Liver (tissue), 9 donors: ENCODE data around the gene CRTC2. TPM values are rescaled to one million over a fixed set of nuclear protein-coding genes. Genes with fewer than 3 reads are reported as not detected.

ENCODE experiments used
- DNase-seq: peaks from one replicate; pipeline ENCODE4 v3.0.0-alpha.2; 2017; ENCODE audit warnings: low spot score
- H3K27ac ChIP-seq, 2 donors: one replicate each; pipeline ENCODE4 v1.7.0; 2013; ENCODE audit warnings: inconsistent platforms in 2 of 2, low read length in 2 of 2, control low read depth in 1 of 2, low read depth in 1 of 2, mild to moderate bottlenecking in 1 of 2
- H3K27me3 ChIP-seq, 4 donors: one replicate each; pipeline versions ENCODE4 v1.6.1 to v1.7.0; 2013; ENCODE audit warnings: low read length in 3 of 4, inconsistent platforms in 1 of 4, mild to moderate bottlenecking in 1 of 4, moderate library complexity in 1 of 4; ENCODE audit not compliant: control insufficient read depth in 4 of 4, insufficient read depth in 4 of 4
- H3K36me3 ChIP-seq, 4 donors: one replicate each; pipeline versions ENCODE4 v1.6.1 to v1.7.0; 2013; ENCODE audit warnings: low read length in 3 of 4, mild to moderate bottlenecking in 3 of 4, low read depth in 1 of 4, moderate library complexity in 1 of 4; ENCODE audit not compliant: control insufficient read depth in 4 of 4, insufficient read depth in 3 of 4
- H3K4me1 ChIP-seq, 4 donors: one replicate each; pipeline versions ENCODE4 v1.6.1 to v1.7.0; 2013; ENCODE audit warnings: low read length in 3 of 4, mild to moderate bottlenecking in 3 of 4, moderate library complexity in 1 of 4; ENCODE audit not compliant: control insufficient read depth in 4 of 4, insufficient read depth in 4 of 4
- H3K4me3 ChIP-seq, 3 donors: one replicate each; pipeline versions ENCODE4 v1.6.1 to v1.7.0; 2013; ENCODE audit warnings: low read length in 3 of 3, control low read depth in 1 of 3, low read depth in 1 of 3, mild to moderate bottlenecking in 1 of 3
- H3K9ac ChIP-seq, 2 donors: one replicate each; pipeline ENCODE4 v1.7.0; 2013; ENCODE audit warnings: low read length in 2 of 2, mild to moderate bottlenecking in 2 of 2, moderate library complexity in 2 of 2, control low read depth in 1 of 2, low read depth in 1 of 2
- H3K9me3 ChIP-seq, 4 donors: one replicate each; pipeline versions ENCODE4 v1.6.1 to v1.7.0; 2013; ENCODE audit warnings: low read length in 3 of 4; ENCODE audit not compliant: control insufficient read depth in 4 of 4
- ATF3 ChIP-seq: IDR thresholded peaks from 2 replicates; pipeline ENCODE4 v1.6.1; 2016; ENCODE audit warnings: antibody characterized with exemption
- CTCF ChIP-seq: fragments of 150-350 bp; IDR thresholded peaks from 2 replicates; pipeline ENCODE4 v1.5.1; 2017; ENCODE audit warnings: improper control_type of control experiment, low read depth, low read length; ENCODE audit not compliant: missing input control
- EGR1 ChIP-seq, 2 donors: IDR thresholded peaks; 2 replicates each; pipeline ENCODE4 v1.6.1; 2016 to 2018; ENCODE audit warnings: antibody characterized with exemption in 2 of 2, low read depth in 2 of 2
- FOXA1 ChIP-seq: IDR thresholded peaks from 2 replicates; pipeline ENCODE4 v1.6.1; 2016; ENCODE audit warnings: antibody characterized with exemption
- FOXA2 ChIP-seq: IDR thresholded peaks from 2 replicates; pipeline ENCODE4 v1.6.1; 2016; ENCODE audit warnings: antibody characterized with exemption
- GABPA ChIP-seq, 2 donors: IDR thresholded peaks in 1 of 2; conservative IDR thresholded peaks in 1 of 2; 2 replicates each; pipeline ENCODE4 v1.6.1; 2016; ENCODE audit warnings: antibody characterized with exemption in 2 of 2, mild to moderate bottlenecking in 1 of 2, moderate library complexity in 1 of 2
- HNF4A ChIP-seq, 2 donors: conservative IDR thresholded peaks; 2 replicates each; pipeline ENCODE4 v1.6.1; 2016; ENCODE audit warnings: antibody characterized with exemption in 2 of 2, mild to moderate bottlenecking in 2 of 2
- HNF4G ChIP-seq: IDR thresholded peaks from 2 replicates; pipeline ENCODE4 v1.6.1; 2016; ENCODE audit warnings: antibody characterized with exemption
- JUND ChIP-seq, 2 donors: IDR thresholded peaks; 2 replicates each; pipeline ENCODE4 v1.6.1; 2016; ENCODE audit warnings: antibody characterized with exemption in 2 of 2
- NR2F2 ChIP-seq: IDR thresholded peaks from 2 replicates; pipeline ENCODE4 v1.6.1; 2016; ENCODE audit warnings: antibody characterized with exemption
- RAD21 ChIP-seq, 2 donors: IDR thresholded peaks; 2 replicates each; pipeline ENCODE4 v1.6.1; 2016; ENCODE audit warnings: antibody characterized with exemption in 2 of 2, mild to moderate bottlenecking in 2 of 2
- REST ChIP-seq: IDR thresholded peaks from 2 replicates; pipeline ENCODE4 v1.6.1; 2016; ENCODE audit warnings: antibody characterized with exemption, mild to moderate bottlenecking
- RXRA ChIP-seq, 2 donors: IDR thresholded peaks; 2 replicates each; pipeline ENCODE4 v1.6.1; 2017 to 2018; ENCODE audit warnings: antibody characterized with exemption in 2 of 2, mild to moderate bottlenecking in 1 of 2
- SP1 ChIP-seq: IDR thresholded peaks from 2 replicates; pipeline ENCODE4 v1.6.1; 2018; ENCODE audit warnings: antibody characterized with exemption, mild to moderate bottlenecking
- TAF1 ChIP-seq: conservative IDR thresholded peaks from 2 replicates; pipeline ENCODE4 v1.6.1; 2016; ENCODE audit warnings: antibody characterized with exemption, mild to moderate bottlenecking
- YY1 ChIP-seq: IDR thresholded peaks from 2 replicates; pipeline ENCODE4 v1.6.1; 2016; ENCODE audit warnings: antibody characterized with exemption, mild to moderate bottlenecking
- ZBTB33 ChIP-seq: IDR thresholded peaks from 2 replicates; pipeline ENCODE4 v1.6.1; 2016; ENCODE audit warnings: antibody characterized with exemption
- WGBS: extraction: QIAGEN DNeasy Blood & Tissue Kit; methylation state at CpG from one replicate; pipeline ENCODE4 v1.1.7; 2013; 5-methylcytosine and 5-hydroxymethylcytosine counted together
- polyA plus RNA-seq, 2 donors: library from polyadenylated mRNA; stranded (reverse) in 1 of 2; unstranded in 1 of 2; fragments of 200-250 nt in 1 of 2; fragments of >200 nt in 1 of 2; fragmentation: Nextera tagmentation in 1 of 2; extraction: Ambion mirVana in 1 of 2; gene quantifications; one replicate each; pipeline versions ENCODE4 v1.2.1 to v1.2.3, GENCODE V29; 2013 to 2015
- total RNA-seq, 2 donors: library from RNA; depleted of rRNA; stranded (reverse); fragments of >200 nt; gene quantifications; one replicate each; pipeline ENCODE4 v1.2.3, GENCODE V29; 2014
- TF ChIP-seq, protein P1 (sequence below): IDR thresholded peaks from 2 replicates; pipeline ENCODE4 v1.6.1; 2016; ENCODE audit warnings: antibody characterized with exemption
- donor health status: healthy.
- donor health status: healthy.
- donor health status: healthy.
- donor health status: healthy.
- donor health status: healthy.

Gene CRTC2
- total and polyA plus RNA-seq, 4 donors: 4.9 to 14.9 (median 8.2) TPM

DNA sequence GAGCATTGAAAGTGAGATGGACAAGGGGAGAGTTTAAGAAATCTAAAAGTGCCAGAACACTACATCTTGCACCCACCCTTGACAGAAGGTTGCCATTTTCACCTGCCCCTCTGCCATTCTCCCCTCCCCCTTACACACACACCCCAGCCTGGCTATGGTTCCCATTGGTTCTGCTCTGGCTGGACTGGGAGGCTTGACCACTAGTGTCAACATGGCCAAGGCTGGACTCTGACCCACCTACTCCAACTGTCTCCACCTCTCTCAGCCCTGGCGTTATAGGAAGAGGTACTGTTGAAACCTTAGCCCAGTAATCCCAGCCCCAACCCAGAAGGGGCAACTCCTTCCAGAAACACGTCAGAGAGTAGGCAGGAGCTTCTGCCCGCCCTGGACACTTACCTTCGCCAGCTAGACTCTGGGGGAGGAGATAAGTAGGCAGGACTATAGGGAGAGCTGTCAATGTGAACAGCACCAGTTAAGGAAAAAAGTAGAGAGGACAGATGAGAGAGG is 4.5 kb downstream of the CRTC2 start:
- peaks cover 9 to 32% (median 24%) of the 10 kb centered on the region in 4 donors for H3K36me3 ChIP-seq
- H3K4me3 ChIP-seq: no peak overlapping the region
- peaks cover 10 to 49% (median 43%) of the 10 kb centered on the region in 4 donors for H3K4me1 ChIP-seq
- H3K9me3 ChIP-seq: no peaks in the 10 kb centered on the region
- H3K27me3 ChIP-seq: no peaks in the 10 kb centered on the region
- H3K9ac ChIP-seq: peak overlapping the region; percentile 20 to 39
- H3K27ac ChIP-seq: peak overlapping the region; percentile 48 to 55
- 42% methylated on average over 4 of the region's 4 CpGs for WGBS
- peak; percentile 55 for DNase-seq
- TF ChIP-seq CTCF (no peak), NR2F2 (no peak), RAD21 (IDR thresholded peaks at IDR 0.05) (peak; percentile 32 to 62), FOXA2 (peak; percentile 99), FOXA1 (peak; percentile 98), EGR1 (IDR thresholded peaks at IDR 0.05; ENCODE audit: low read depth in 2 of 2) (no peak), ATF3 (no peak), TAF1 (peak; percentile 85), REST (peak; percentile 90), ZBTB33 (peak; percentile 75), HNF4A (conservative IDR thresholded peaks at IDR 0.05) (peak; percentile 97 to 98), JUND (IDR thresholded peaks at IDR 0.05) (peak; percentile 85 to 86), GABPA (IDR thresholded peaks at IDR 0.05 in 1 of 2, conservative IDR thresholded peaks at IDR 0.05 in 1 of 2) (peak in 1 of 2 donors; percentile 59), HNF4G (peak; percentile 94), RXRA (IDR thresholded peaks at IDR 0.05) (peak; percentile 88 to 91), YY1 (peak; percentile 95), SP1 (peak; percentile 99)
- TF ChIP-seq, protein P1, sequence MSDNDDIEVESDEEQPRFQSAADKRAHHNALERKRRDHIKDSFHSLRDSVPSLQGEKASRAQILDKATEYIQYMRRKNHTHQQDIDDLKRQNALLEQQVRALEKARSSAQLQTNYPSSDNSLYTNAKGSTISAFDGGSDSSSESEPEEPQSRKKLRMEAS: peak; percentile 46
